ENCODE data around the gene PLB1. TPM values are rescaled to one million over a fixed set of nuclear protein-coding genes. Genes with fewer than 3 reads are reported as not detected.

The PLB1 gene
- total RNA-seq, 1 donor from 2014 or later, result 2.2 TPM

DNA sequence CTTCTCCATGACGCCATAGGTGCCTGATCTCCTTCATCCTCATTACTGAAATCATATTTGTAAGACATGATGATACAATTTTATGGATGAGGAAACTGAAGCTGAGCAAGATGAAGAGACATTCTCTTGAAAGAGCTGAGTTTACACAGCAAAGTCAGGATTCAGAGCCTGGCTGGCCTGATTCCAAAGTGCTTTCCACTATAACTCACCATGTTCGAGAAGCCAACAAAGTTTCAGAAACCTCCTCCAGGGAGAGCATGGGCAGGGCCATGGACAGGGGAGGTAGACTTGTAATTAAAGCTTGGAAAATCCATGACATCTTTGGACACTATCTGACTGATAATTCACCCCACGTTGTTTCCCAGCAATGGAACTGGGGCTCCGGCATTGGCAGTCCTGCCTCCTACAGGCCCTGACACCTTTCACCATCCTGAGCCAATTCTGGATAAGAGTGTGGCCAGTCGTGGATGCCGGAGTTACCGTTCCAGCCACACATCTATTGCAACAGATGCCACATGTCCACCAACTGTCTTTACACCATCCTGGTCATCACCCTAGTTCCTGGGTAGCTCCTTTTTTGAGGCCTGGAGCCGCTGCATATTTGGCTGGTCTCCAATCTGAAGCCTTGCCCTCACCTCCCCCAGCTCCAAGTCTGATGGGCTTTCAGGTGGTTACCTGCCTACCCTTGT lies 170.8 kb downstream of the PLB1 start:
- no peaks in the 10 kb centered on the region for H3K9me3 Mint-ChIP-seq
- no peak for DNase-seq (ENCODE audit: low spot score in 2 of 2, unreplicated experiment in 2 of 2)
- TF ChIP-seq, protein P1, sequence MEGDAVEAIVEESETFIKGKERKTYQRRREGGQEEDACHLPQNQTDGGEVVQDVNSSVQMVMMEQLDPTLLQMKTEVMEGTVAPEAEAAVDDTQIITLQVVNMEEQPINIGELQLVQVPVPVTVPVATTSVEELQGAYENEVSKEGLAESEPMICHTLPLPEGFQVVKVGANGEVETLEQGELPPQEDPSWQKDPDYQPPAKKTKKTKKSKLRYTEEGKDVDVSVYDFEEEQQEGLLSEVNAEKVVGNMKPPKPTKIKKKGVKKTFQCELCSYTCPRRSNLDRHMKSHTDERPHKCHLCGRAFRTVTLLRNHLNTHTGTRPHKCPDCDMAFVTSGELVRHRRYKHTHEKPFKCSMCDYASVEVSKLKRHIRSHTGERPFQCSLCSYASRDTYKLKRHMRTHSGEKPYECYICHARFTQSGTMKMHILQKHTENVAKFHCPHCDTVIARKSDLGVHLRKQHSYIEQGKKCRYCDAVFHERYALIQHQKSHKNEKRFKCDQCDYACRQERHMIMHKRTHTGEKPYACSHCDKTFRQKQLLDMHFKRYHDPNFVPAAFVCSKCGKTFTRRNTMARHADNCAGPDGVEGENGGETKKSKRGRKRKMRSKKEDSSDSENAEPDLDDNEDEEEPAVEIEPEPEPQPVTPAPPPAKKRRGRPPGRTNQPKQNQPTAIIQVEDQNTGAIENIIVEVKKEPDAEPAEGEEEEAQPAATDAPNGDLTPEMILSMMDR (IDR thresholded peaks at IDR 0.05; ENCODE audit: unreplicated experiment), result no peak
- H3K27me3 Mint-ChIP-seq (ENCODE audit: low read depth), result no peaks in the 10 kb centered on the region
- H3K4me3 Mint-ChIP-seq, result no peak overlapping the region
- H3K36me3 Mint-ChIP-seq, result no peaks in the 10 kb centered on the region
- H3K4me1 Mint-ChIP-seq, result peaks cover 70% of the 10 kb centered on the region
- H3K27ac Mint-ChIP-seq, result no peak overlapping the region

DNA sequence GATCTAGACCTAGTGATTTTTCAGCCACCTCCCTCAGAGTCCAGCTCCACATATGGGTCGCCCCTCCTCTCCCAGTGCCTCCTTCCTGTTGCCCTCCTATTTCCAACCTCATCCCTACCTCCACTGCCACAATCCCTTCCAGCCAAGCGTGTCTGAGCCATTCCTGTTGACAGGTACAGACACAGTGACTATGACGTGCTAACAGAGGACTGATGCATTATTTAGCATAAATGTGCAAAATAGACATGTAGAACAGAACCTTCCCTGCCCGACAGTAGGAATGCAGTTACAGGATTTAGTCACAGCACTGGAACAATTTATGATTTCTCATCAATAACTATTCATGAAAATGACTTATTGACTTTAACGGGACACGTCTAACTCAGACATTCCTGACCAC lies 171.4 kb downstream of the PLB1 start:
- TF ChIP-seq, protein P1 (IDR thresholded peaks at IDR 0.05; ENCODE audit: unreplicated experiment), result no peak
- Mint-ChIP-seq H3K4me1 (peaks cover 64% of the 10 kb centered on the region), H3K27me3 (ENCODE audit: low read depth) (no peaks in the 10 kb centered on the region), H3K36me3 (no peaks in the 10 kb centered on the region), H3K4me3 (no peak overlapping the region), H3K27ac (no peak overlapping the region), H3K9me3 (no peaks in the 10 kb centered on the region)
- no peak for DNase-seq (ENCODE audit: low spot score in 2 of 2, unreplicated experiment in 2 of 2)

DNA sequence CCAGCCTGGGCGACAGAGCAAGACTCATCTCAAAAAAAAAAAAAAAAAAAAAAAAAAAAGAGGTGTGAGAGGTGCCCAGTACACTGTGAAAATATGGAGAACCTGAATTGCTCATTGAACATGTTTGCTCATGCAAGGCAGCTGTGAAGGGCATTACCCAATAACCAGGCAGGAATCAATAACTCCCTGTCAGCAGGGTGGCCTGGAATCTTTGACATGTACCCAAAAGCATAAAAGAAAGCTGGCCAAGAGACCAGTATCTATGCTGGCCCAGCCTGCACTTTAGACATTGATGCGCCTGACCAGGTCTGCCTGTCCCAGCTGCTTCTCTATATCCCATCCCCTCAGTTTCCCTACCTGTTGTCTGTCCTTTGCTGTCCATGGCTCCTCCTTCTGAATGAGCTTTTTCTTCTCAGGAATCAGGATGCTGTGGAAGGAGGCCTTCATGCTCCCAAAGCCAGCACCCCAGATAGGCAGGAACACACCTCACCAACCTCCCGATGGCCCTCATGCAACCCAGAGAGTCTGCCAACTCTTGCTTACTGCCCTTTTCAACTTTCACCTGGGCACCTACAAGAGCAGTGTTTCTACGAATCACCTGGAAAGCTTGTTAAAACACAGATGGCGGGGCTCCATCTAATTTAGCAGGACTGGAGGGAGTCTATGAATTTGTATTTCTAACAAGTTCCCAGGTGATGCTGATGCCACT lies 172.4 kb downstream of the PLB1 start:
- Mint-ChIP-seq H3K27ac (no peak overlapping the region), H3K36me3 (peaks cover 6% of the 10 kb centered on the region), H3K4me3 (no peak overlapping the region), H3K4me1 (peaks cover 54% of the 10 kb centered on the region), H3K27me3 (ENCODE audit: low read depth) (no peaks in the 10 kb centered on the region), H3K9me3 (peaks cover 8% of the 10 kb centered on the region)
- no peak for DNase-seq (ENCODE audit: low spot score in 2 of 2, unreplicated experiment in 2 of 2)
- TF ChIP-seq, protein P1 (IDR thresholded peaks at IDR 0.05; ENCODE audit: unreplicated experiment), result no peak

DNA sequence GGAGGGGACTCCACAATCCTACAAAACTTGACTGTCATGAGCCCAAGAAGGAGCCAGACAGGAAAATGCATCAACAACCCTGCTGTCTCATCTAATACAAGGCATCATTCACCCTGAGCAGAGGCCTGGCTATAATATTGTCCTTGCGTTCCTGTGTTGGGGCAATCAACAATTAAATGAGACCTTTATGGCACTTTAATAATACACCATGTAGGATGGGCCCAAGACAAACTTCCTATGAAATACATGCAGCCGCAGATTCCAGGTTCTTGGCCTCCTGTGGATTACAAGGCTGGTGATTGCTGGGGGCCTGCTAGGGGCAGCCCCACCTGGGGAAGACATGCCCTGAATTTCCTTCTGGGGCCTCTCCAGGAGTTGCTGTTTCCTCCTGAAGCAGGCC lies 173.0 kb downstream of the PLB1 start:
- DNase-seq (ENCODE audit: low spot score in 2 of 2, unreplicated experiment in 2 of 2), result no peak
- Mint-ChIP-seq H3K27me3 (ENCODE audit: low read depth) (no peaks in the 10 kb centered on the region), H3K4me3 (no peak overlapping the region), H3K27ac (no peak overlapping the region), H3K4me1 (peaks cover 47% of the 10 kb centered on the region), H3K36me3 (peaks cover 8% of the 10 kb centered on the region), H3K9me3 (peaks cover 14% of the 10 kb centered on the region)
- TF ChIP-seq, protein P1 (IDR thresholded peaks at IDR 0.05; ENCODE audit: unreplicated experiment), result no peak

DNA sequence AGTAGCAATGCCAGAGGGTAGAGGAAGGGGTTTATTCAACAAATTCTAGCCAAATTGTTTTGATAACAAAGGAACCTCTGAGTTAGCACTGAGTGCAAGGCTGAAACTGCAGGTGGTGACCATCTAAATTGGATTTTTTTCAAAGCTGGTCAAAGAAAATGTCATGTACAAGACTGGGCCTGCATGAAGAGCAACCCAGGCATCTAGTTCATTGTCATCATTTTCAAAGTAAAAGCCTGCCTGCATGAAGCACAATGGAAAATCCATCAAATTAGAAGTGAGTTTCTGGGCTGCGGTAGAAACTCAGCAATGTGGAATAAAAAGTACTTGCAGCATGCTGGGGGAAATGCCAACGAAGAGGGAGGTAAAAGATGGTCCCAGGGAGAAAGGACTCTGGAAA lies 175.0 kb downstream of the PLB1 start:
- no peak overlapping the region for H3K27ac Mint-ChIP-seq
- no peak overlapping the region for H3K4me3 Mint-ChIP-seq
- H3K27me3 Mint-ChIP-seq (ENCODE audit: low read depth), result no peaks in the 10 kb centered on the region
- TF ChIP-seq, protein P1 (IDR thresholded peaks at IDR 0.05; ENCODE audit: unreplicated experiment), result no peak
- H3K4me1 Mint-ChIP-seq, result peaks cover 28% of the 10 kb centered on the region
- H3K36me3 Mint-ChIP-seq, result peaks cover 8% of the 10 kb centered on the region
- peaks cover 15% of the 10 kb centered on the region for H3K9me3 Mint-ChIP-seq
- no peak for DNase-seq (ENCODE audit: low spot score in 2 of 2, unreplicated experiment in 2 of 2)

All from mesothelial cell of epicardium (in vitro differentiated cells).